K562 (cell line): ENCODE data around the gene KRTAP10-8. TPM values are rescaled to one million over a fixed set of nuclear protein-coding genes. Genes with fewer than 3 reads are reported as not detected.

Experiments
- ATAC-seq: fragments of 200-7000 bp; cut with Tn5 transposase; 3 replicates; pipeline ENCODE4 v1.9.1; 2020; ENCODE audit warnings: moderate library complexity
- BruUV-seq: library from RNA; stranded (reverse); fragments of 400-500 nt; replicated peaks from 2 replicates; lab custom pipeline; 2021; lab: Mats Ljungman, UMichigan
- CTCF ChIA-PET: fragments of 300-600 bp; formaldehyde crosslinking; extraction: SDS; loops from one replicate; lab custom pipeline; 2021; ENCODE audit warnings: low intra/inter-chr PET ratio; lab: Yijun Ruan, JAX
- POLR2A ChIA-PET: fragments of 300-600, 350-650 bp; sonication (Branson Sonifier 250); formaldehyde crosslinking; extraction: SDS; loops from one replicate; lab custom pipeline; 2021; ENCODE audit warnings: antibody characterized with exemption, inconsistent platforms; lab: Yijun Ruan, JAX
- DNase-seq, 4 experiments: peaks; one replicate each; pipeline versions ENCODE4 v3.0.0 to v3.0.0-alpha.2; 2011 to 2018; ENCODE audit warnings: low spot score in 3 of 4, mixed read lengths in 3 of 4; ENCODE audit errors: extremely low read depth in 1 of 4
- FAIRE-seq: peaks from 2 replicates; lab custom pipeline; 2011; peaks lifted over from hg19 to GRCh38; lab: Jason Lieb, UNC
- H2AFZ ChIP-seq: 2 replicates; pipeline ENCODE4 v1.6.0; 2011; ENCODE audit warnings: low read depth, low read length, control low read depth, inconsistent platforms
- H3K27ac ChIP-seq: fragments of 200-600 bp; 3 replicates; pipeline ENCODE4 v1.8.0; 2011; ENCODE audit warnings: low read depth, mild to moderate bottlenecking, control low read depth, inconsistent platforms, low read length, moderate library complexity, mixed read lengths; ENCODE audit errors: extremely low read depth
- H3K27me3 ChIP-seq, 2 experiments: fragments of 300-600 bp in 1 of 2; 2 replicates in 1 of 2; 3 replicates in 1 of 2; pipeline versions ENCODE4 v1.6.0 to v1.8.0; 2011; ENCODE audit warnings: inconsistent platforms in 2 of 2, low read length in 2 of 2, mild to moderate bottlenecking in 1 of 2, mixed read lengths in 1 of 2, moderate library complexity in 1 of 2; ENCODE audit not compliant: control insufficient read depth in 2 of 2, insufficient read depth in 2 of 2
- H3K36me3 ChIP-seq: fragments of 300-600 bp; 3 replicates; pipeline ENCODE4 v1.8.0; 2011; ENCODE audit warnings: mild to moderate bottlenecking, low read length, inconsistent platforms; ENCODE audit not compliant: control insufficient read depth, insufficient read depth
- H3K4me1 ChIP-seq, 2 experiments: fragments of 200-600 bp in 1 of 2; replicated peaks in 1 of 2; 2 replicates in 1 of 2; 3 replicates in 1 of 2; pipeline versions ENCODE4 v1.5.1 to v1.8.0; 2011; ENCODE audit warnings: inconsistent platforms in 2 of 2, low read length in 2 of 2, mild to moderate bottlenecking in 1 of 2, mixed read lengths in 1 of 2, moderate library complexity in 1 of 2; ENCODE audit not compliant: control insufficient read depth in 2 of 2, insufficient read depth in 2 of 2
- H3K4me2 ChIP-seq: 2 replicates; pipeline ENCODE4 v1.6.1; 2011; ENCODE audit warnings: low read length, control low read depth, inconsistent platforms, mixed read lengths; ENCODE audit not compliant: insufficient read depth
- H3K4me3 ChIP-seq: fragments of 200-600 bp; sonication (generic), shearing (Covaris generic); 2 replicates; pipeline ENCODE4 v1.5.1; 2016; ENCODE audit warnings: control low read depth, inconsistent platforms
- H3K79me2 ChIP-seq: fragments of 200-600 bp; 3 replicates; pipeline ENCODE4 v1.8.0; 2011; ENCODE audit warnings: low read length, inconsistent platforms; ENCODE audit not compliant: control insufficient read depth, insufficient read depth
- H3K9ac ChIP-seq, 2 experiments: 2 replicates each; pipeline versions ENCODE4 v1.6.0 to v1.6.1; 2011; ENCODE audit warnings: low read depth in 2 of 2, low read length in 2 of 2, control low read depth in 1 of 2, inconsistent platforms in 1 of 2, mild to moderate bottlenecking in 1 of 2, mixed read lengths in 1 of 2; ENCODE audit not compliant: insufficient read depth in 1 of 2
- H3K9me1 ChIP-seq: one replicate; pipeline ENCODE4 v1.6.0; 2011; ENCODE audit warnings: inconsistent platforms, mild to moderate bottlenecking, low read length, moderate library complexity; ENCODE audit not compliant: control insufficient read depth, insufficient read depth
- H3K9me3 ChIP-seq: replicated peaks from 2 replicates; pipeline ENCODE4 v1.5.1; 2011; ENCODE audit warnings: low read depth, low read length, inconsistent platforms; ENCODE audit not compliant: control insufficient read depth, insufficient read depth
- H4K20me1 ChIP-seq: replicated peaks from 2 replicates; pipeline ENCODE4 v1.6.1; 2011; ENCODE audit warnings: low read length, inconsistent platforms, mixed read lengths; ENCODE audit not compliant: control insufficient read depth, insufficient read depth
- ADNP ChIP-seq: fragments of 200-800 bp; sonication (Bioruptor generic); IDR thresholded peaks from 2 replicates; pipeline ENCODE4 v1.6.1; 2016; ENCODE audit warnings: missing genetic modification characterization, missing compliant biosample characterization
- BDP1 ChIP-seq: IDR thresholded peaks from 3 replicates; pipeline ENCODE4 v1.6.1; 2011; ENCODE audit not compliant: insufficient read length, insufficient read depth
- CREBBP ChIP-seq: IDR thresholded peaks from one replicate; pipeline ENCODE4 v1.6.1; 2012; ENCODE audit warnings: low read depth, mild to moderate bottlenecking, control low read depth, inconsistent platforms, low read length
- HSF4 ChIP-seq: fragments of 250-450 bp; sonication (Bioruptor Pico); IDR thresholded peaks from 2 replicates; pipeline ENCODE4 v2.1.2; 2022; ENCODE audit warnings: mild to moderate bottlenecking, moderate library complexity, borderline replicate concordance
- PBX2 ChIP-seq, 2 experiments: IDR thresholded peaks in 1 of 2; conservative IDR thresholded peaks in 1 of 2; 2 replicates each; pipeline ENCODE4 v1.6.1; 2016; ENCODE audit warnings: low read depth in 2 of 2, mild to moderate bottlenecking in 1 of 2, missing compliant biosample characterization in 1 of 2, missing genetic modification characterization in 1 of 2, moderate library complexity in 1 of 2
- ZFP91 ChIP-seq: sonication (generic); formaldehyde crosslinking; IDR thresholded peaks from 2 replicates; pipeline ENCODE4 v1.8.0; 2022; ENCODE audit warnings: mild to moderate bottlenecking, missing genetic modification reagents
- ZNF121 ChIP-seq: sonication (generic); formaldehyde crosslinking; conservative IDR thresholded peaks from 2 replicates; pipeline ENCODE4 v1.8.0; 2022; ENCODE audit warnings: missing genetic modification reagents
- WGBS: fragments of 100-300 bp; shearing (Covaris generic); methylation state at CpG from one replicate; pipeline ENCODE4 v1.1.6; 2016; ENCODE audit warnings: low coverage, mixed read lengths; ENCODE audit not compliant: insufficient coverage; ENCODE audit errors: missing lambda C conversion rate; 5-methylcytosine and 5-hydroxymethylcytosine counted together
- in situ Hi-C: fragments of 300-500 bp; cut with MboI; formaldehyde crosslinking; loops from 4 replicates; pipeline ENCODE4 v1.15.0; 2018; ENCODE audit warnings: inconsistent platforms, mixed read lengths
- intact Hi-C: fragments of 100-400 bp; cut with micrococcal nuclease; formaldehyde crosslinking; loops from 2 replicates; pipeline ENCODE4 v1.14.2; 2022
- polyA plus RNA-seq, 8 experiments: library from polyadenylated mRNA; depleted of rRNA in 4 of 8; stranded (reverse) in 5 of 8; unstranded in 3 of 8; fragments of >200 nt; fragmentation: Nextera tagmentation in 2 of 8; fragmentation: Illumina TruSeq in 1 of 8; extraction: Ambion mirVana in 2 of 8; extraction: Trizol in 1 of 8; gene quantifications; 2 replicates each; pipeline versions ENCODE4 v1.2.1 to v1.2.3, GENCODE V29; 2011 to 2014; ENCODE audit warnings: inconsistent platforms in 1 of 8, missing spikeins in 1 of 8
- total RNA-seq, 7 experiments: library from RNA; depleted of rRNA in 6 of 7; stranded (reverse); fragments of >200 nt in 6 of 7; fragmentation: Illumina TruSeq in 2 of 7; extraction: Trizol in 2 of 7; gene quantifications; 2 replicates each; pipeline versions ENCODE4 v1.2.1 to v1.2.3, GENCODE V29; 2011 to 2021; ENCODE audit warnings: low replicate concordance in 1 of 7

Gene KRTAP10-8
- total and polyA plus RNA-seq, 9 of the 15 experiments (the other 6 are each of a cell fraction or from before 2014, with no cell fraction given), result not detected

- TF ChIP-seq BDP1 (no peak), ZNF121 (CRISPR knock-in tag) (peak; percentile 35; the same call in 1 of the 2 replicates), HSF4 (CRISPR knock-in tag) (no peak), ADNP (tag) (no peak), PBX2 (CRISPR knock-in tag; IDR thresholded peaks at IDR 0.05; ENCODE audit: low read depth) (no peak), PBX2 (tag; conservative IDR thresholded peaks at IDR 0.05; ENCODE audit: low read depth) (no peak), ZFP91 (no peak), CREBBP (no peak)
- ChIA-PET POLR2A (no interaction called here), CTCF (no interaction called here)
- Histone ChIP-seq H3K4me2 (no peak overlapping the region), H3K36me3 (no peaks in the 10 kb centered on the region), H3K4me1 (peaks cover 0 to 24% of the 10 kb centered on the region in 2 experiments; a peak in 1 of 5 replicates), H3K4me3 (no peak overlapping the region), H3K9ac (no peak overlapping the region), H3K9me1 (no peaks in the 10 kb centered on the region), H3K79me2 (no peaks in the 10 kb centered on the region), H3K27me3 (peaks cover 20 to 56% of the 10 kb centered on the region in 2 experiments; a peak in 4 of 5 replicates), H3K9me3 (no peaks in the 10 kb centered on the region), H2AFZ (no peak overlapping the region), H4K20me1 (no peaks in the 10 kb centered on the region), H3K27ac (no peak overlapping the region)
- FAIRE-seq (no peak), ATAC-seq (no peak), DNase-seq (no peak)
- no TSS peak for BruUV-seq
- 0% methylated on average over 4 of the region's 4 CpGs for WGBS
- in situ Hi-C loops (no loop called here), intact Hi-C loops (no loop called here)
Measured at GRCh38 chr21:44571296-44571695, 40.6 kb upstream of the KRTAP10-8 start.
